Measurements from ENCODE around the gene SSC5D.
A peak's percentile ranks its signal among the peaks of the same experiment; 100 is the strongest.
"Not testable (repeated sequence)": the region's sequence is repeated elsewhere in the genome, so short reads cannot be mapped to it uniquely, and the experiment has no call there.

The SSC5D gene

GRCh38 chr19:55487924-55488687 is at the start of gene SSC5D:
Gene SSC5D, plus strand, starts transcription at chr19:55488436. Its CDS starts 154 bp downstream, at chr19:55488590.
- no peak for DNase-seq

- DNase-seq = no peak
These were observed 49.2 kb upstream of the SSC5D start for GRCh38 chr19:55439052-55439451.

GRCh38 chr19:55440411-55441105 is 47.7 kb upstream of the SSC5D start:
- no peak for DNase-seq

GRCh38 chr19:55441319-55441691 is 46.9 kb upstream of the SSC5D start:
- no peak for DNase-seq

GRCh38 chr19:55441692-55442321 is 46.4 kb upstream of the SSC5D start:
- peak; percentile 60 for DNase-seq

- DNase-seq = peak; percentile 39
These were observed 45.8 kb upstream of the SSC5D start for GRCh38 chr19:55442372-55442961.

GRCh38 chr19:55443045-55443823 is 45.0 kb upstream of the SSC5D start, which contains the start of gene SHISA7:
Gene SHISA7, minus strand, starts transcription at chr19:55443300. Its CDS starts 437 bp downstream, at chr19:55442863.
- peak; percentile 63 for DNase-seq

- no peak for DNase-seq
These were observed 44.3 kb upstream of the SSC5D start for GRCh38 chr19:55443824-55444480.

- no peak for DNase-seq
These were observed 43.6 kb upstream of the SSC5D start for GRCh38 chr19:55444646-55445045.

- DNase-seq = no peak
These were observed 42.2 kb upstream of the SSC5D start for GRCh38 chr19:55446060-55446459.

- DNase-seq = peak; percentile 52
These were observed 40.6 kb upstream of the SSC5D start for GRCh38 chr19:55447421-55448174.

- not testable (repeated sequence) for DNase-seq
These were observed 40.1 kb upstream of the SSC5D start for GRCh38 chr19:55448175-55448490.

- no peak for DNase-seq
These were observed 38.8 kb upstream of the SSC5D start for GRCh38 chr19:55449469-55449868.

GRCh38 chr19:55451163-55451964 is 36.9 kb upstream of the SSC5D start:
- no peak for DNase-seq

- DNase-seq = peak; percentile 42
These were observed 36.1 kb upstream of the SSC5D start for GRCh38 chr19:55451965-55452748.

- DNase-seq = peak; percentile 93
These were observed 35.4 kb upstream of the SSC5D start for GRCh38 chr19:55452749-55453346.

- DNase-seq = no peak
These were observed 34.5 kb upstream of the SSC5D start for GRCh38 chr19:55453511-55454260.

GRCh38 chr19:55454787-55455243 is 33.4 kb upstream of the SSC5D start:
- no peak for DNase-seq

Measured in NCI-H1105 (cell line).